ENCODE measurements around the gene ABCA7. TPM values are rescaled to one million over a fixed set of nuclear protein-coding genes. Genes with fewer than 3 reads are reported as not detected.

The ABCA7 gene
- total and polyA plus RNA-seq, 4 donors = 3.0 to 60.9 (median 4.8) TPM

GRCh38 chr19:1001538-1002166 is 38.3 kb upstream of the ABCA7 start:
- Histone ChIP-seq H3K4me3 (ENCODE audit: low read depth in 1 of 3, low read length in 3 of 3) (no peak overlapping the region), H3K27ac (ENCODE audit: low read depth in 1 of 2, low read length in 2 of 2) (no peak overlapping the region), H3K4me1 (ENCODE audit: control insufficient read depth in 4 of 4, insufficient read depth in 4 of 4, low read length in 3 of 4) (peaks cover 0 to 10% (median 4%) of the 10 kb centered on the region in 4 donors), H3K36me3 (ENCODE audit: control insufficient read depth in 4 of 4, insufficient read depth in 3 of 4, low read depth in 1 of 4, low read length in 3 of 4) (no peaks in the 10 kb centered on the region), H3K9me3 (ENCODE audit: control insufficient read depth in 4 of 4, low read length in 3 of 4) (no peaks in the 10 kb centered on the region), H3K9ac (ENCODE audit: low read depth in 1 of 2, low read length in 2 of 2) (no peak overlapping the region), H3K27me3 (ENCODE audit: control insufficient read depth in 4 of 4, insufficient read depth in 4 of 4, low read length in 3 of 4) (peaks cover 0 to 4% (median 3%) of the 10 kb centered on the region in 4 donors)
- no peak for TF ChIP-seq REST (IDR thresholded peaks at IDR 0.05)
- TF ChIP-seq FOXA1 (IDR thresholded peaks at IDR 0.05) = no peak
- TF ChIP-seq, protein P1, sequence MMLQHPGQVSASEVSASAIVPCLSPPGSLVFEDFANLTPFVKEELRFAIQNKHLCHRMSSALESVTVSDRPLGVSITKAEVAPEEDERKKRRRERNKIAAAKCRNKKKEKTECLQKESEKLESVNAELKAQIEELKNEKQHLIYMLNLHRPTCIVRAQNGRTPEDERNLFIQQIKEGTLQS (IDR thresholded peaks at IDR 0.05) = no peak
- TF ChIP-seq, protein P2, sequence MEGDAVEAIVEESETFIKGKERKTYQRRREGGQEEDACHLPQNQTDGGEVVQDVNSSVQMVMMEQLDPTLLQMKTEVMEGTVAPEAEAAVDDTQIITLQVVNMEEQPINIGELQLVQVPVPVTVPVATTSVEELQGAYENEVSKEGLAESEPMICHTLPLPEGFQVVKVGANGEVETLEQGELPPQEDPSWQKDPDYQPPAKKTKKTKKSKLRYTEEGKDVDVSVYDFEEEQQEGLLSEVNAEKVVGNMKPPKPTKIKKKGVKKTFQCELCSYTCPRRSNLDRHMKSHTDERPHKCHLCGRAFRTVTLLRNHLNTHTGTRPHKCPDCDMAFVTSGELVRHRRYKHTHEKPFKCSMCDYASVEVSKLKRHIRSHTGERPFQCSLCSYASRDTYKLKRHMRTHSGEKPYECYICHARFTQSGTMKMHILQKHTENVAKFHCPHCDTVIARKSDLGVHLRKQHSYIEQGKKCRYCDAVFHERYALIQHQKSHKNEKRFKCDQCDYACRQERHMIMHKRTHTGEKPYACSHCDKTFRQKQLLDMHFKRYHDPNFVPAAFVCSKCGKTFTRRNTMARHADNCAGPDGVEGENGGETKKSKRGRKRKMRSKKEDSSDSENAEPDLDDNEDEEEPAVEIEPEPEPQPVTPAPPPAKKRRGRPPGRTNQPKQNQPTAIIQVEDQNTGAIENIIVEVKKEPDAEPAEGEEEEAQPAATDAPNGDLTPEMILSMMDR (IDR thresholded peaks at IDR 0.05; ENCODE audit: low read depth, low read length, missing input control) = peak; percentile 77
- TF ChIP-seq RAD21 (IDR thresholded peaks at IDR 0.05) = peak; percentile 80 to 87
- no peak for TF ChIP-seq SP1 (IDR thresholded peaks at IDR 0.05)
- TF ChIP-seq YY1 (IDR thresholded peaks at IDR 0.05) = no peak
- peak; percentile 81 for DNase-seq (ENCODE audit: low spot score)
- 10% methylated on average over 20 of the region's 20 CpGs for WGBS

DNA sequence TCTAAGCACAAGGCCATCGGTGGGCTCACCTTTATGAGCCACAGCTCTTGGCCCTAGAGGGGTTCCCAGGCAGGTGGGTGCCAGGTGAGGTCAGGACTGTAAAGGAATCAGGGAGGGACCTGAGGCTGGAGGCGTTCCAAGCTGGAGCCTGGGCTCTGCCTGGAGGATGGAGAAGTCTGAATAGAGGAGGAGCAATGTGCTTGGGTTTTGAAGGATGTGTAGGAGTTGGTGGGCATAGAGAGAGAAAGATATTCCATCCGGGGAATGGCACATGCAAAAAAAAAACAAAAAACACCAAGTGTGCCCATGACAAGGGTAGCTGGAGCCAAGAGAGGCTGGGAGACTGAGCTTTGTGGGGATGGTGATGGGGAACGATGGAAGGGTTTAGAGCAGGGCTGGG is 37.3 kb upstream of the ABCA7 start:
- H3K27ac ChIP-seq (ENCODE audit: low read depth in 1 of 2, low read length in 2 of 2) = no peak overlapping the region
- H3K4me1 ChIP-seq (ENCODE audit: control insufficient read depth in 4 of 4, insufficient read depth in 4 of 4, low read length in 3 of 4) = peaks cover 0 to 10% (median 4%) of the 10 kb centered on the region in 4 donors
- no peak for DNase-seq (ENCODE audit: low spot score)
- WGBS = 72% methylated on average over 4 of the region's 4 CpGs
- no peak overlapping the region for H3K4me3 ChIP-seq (ENCODE audit: low read depth in 1 of 3, low read length in 3 of 3)
- H3K9me3 ChIP-seq (ENCODE audit: control insufficient read depth in 4 of 4, low read length in 3 of 4) = no peaks in the 10 kb centered on the region
- H3K9ac ChIP-seq (ENCODE audit: low read depth in 1 of 2, low read length in 2 of 2) = no peak overlapping the region
- peaks cover 0 to 4% (median 3%) of the 10 kb centered on the region in 4 donors for H3K27me3 ChIP-seq (ENCODE audit: control insufficient read depth in 4 of 4, insufficient read depth in 4 of 4, low read length in 3 of 4)
- no peaks in the 10 kb centered on the region for H3K36me3 ChIP-seq (ENCODE audit: control insufficient read depth in 4 of 4, insufficient read depth in 3 of 4, low read depth in 1 of 4, low read length in 3 of 4)
- TF ChIP-seq FOXA2 (IDR thresholded peaks at IDR 0.05) = no peak
- no peak for TF ChIP-seq NR2F2 (IDR thresholded peaks at IDR 0.05)
- no peak for TF ChIP-seq RXRA (IDR thresholded peaks at IDR 0.05)
- TF ChIP-seq, protein P2 (IDR thresholded peaks at IDR 0.05; ENCODE audit: low read depth, low read length, missing input control) = no peak
- TF ChIP-seq, protein P1 (IDR thresholded peaks at IDR 0.05) = no peak
- no peak for TF ChIP-seq YY1 (IDR thresholded peaks at IDR 0.05)
- TF ChIP-seq, protein P3, sequence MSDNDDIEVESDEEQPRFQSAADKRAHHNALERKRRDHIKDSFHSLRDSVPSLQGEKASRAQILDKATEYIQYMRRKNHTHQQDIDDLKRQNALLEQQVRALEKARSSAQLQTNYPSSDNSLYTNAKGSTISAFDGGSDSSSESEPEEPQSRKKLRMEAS (IDR thresholded peaks at IDR 0.05) = no peak
- no peak for TF ChIP-seq SP1 (IDR thresholded peaks at IDR 0.05)
- TF ChIP-seq HNF4A (conservative IDR thresholded peaks at IDR 0.05) = no peak
- TF ChIP-seq TAF1 (conservative IDR thresholded peaks at IDR 0.05) = no peak
- TF ChIP-seq GABPA (IDR thresholded peaks at IDR 0.05 in 1 of 2, conservative IDR thresholded peaks at IDR 0.05 in 1 of 2) = no peak
- TF ChIP-seq HNF4G (IDR thresholded peaks at IDR 0.05) = no peak
- no peak for TF ChIP-seq REST (IDR thresholded peaks at IDR 0.05)
- no peak for TF ChIP-seq JUND (IDR thresholded peaks at IDR 0.05)
- TF ChIP-seq FOXA1 (IDR thresholded peaks at IDR 0.05) = no peak
- no peak for TF ChIP-seq RAD21 (IDR thresholded peaks at IDR 0.05)
